ENCODE data around the gene MXD4.

Gene MXD4

GRCh38 chr4:2274320-2275043 is 12.6 kb upstream of the MXD4 start:
- no peak for DNase-seq

GRCh38 chr4:2273657-2274319 is 11.9 kb upstream of the MXD4 start:
- no peak for DNase-seq

- DNase-seq = no peak
These were observed 11.3 kb upstream of the MXD4 start for GRCh38 chr4:2273221-2273620.

- DNase-seq = no peak
These were observed 10.9 kb upstream of the MXD4 start for GRCh38 chr4:2272828-2273120.

GRCh38 chr4:2272026-2272827 is 10.3 kb upstream of the MXD4 start:
- DNase-seq = no peak

- no peak for DNase-seq
These were observed 9.5 kb upstream of the MXD4 start for GRCh38 chr4:2271279-2272025.

GRCh38 chr4:2270341-2271165 is 8.6 kb upstream of the MXD4 start:
- no peak for DNase-seq

- no peak for DNase-seq
These were observed 7.8 kb upstream of the MXD4 start for GRCh38 chr4:2269618-2270163.

- no peak for DNase-seq
These were observed 7.3 kb upstream of the MXD4 start for GRCh38 chr4:2269206-2269531.

GRCh38 chr4:2268357-2269205 is 6.7 kb upstream of the MXD4 start:
- DNase-seq = no peak

- DNase-seq = no peak
These were observed 5.9 kb upstream of the MXD4 start for GRCh38 chr4:2267841-2268240.

GRCh38 chr4:2267320-2267811 is 5.5 kb upstream of the MXD4 start:
- no peak for DNase-seq

- no peak for DNase-seq
These were observed 4.9 kb upstream of the MXD4 start for GRCh38 chr4:2266821-2267220.

GRCh38 chr4:2266181-2266580 is 4.3 kb upstream of the MXD4 start:
- DNase-seq = no peak

GRCh38 chr4:2265113-2266110 is 3.5 kb upstream of the MXD4 start:
- no peak for DNase-seq

GRCh38 chr4:2264481-2265041 is 2.7 kb upstream of the MXD4 start:
- no peak for DNase-seq

- no peak for DNase-seq
These were observed 2.0 kb upstream of the MXD4 start for GRCh38 chr4:2263926-2264321.

- DNase-seq = no peak
These were observed 988 bp upstream of the MXD4 start for GRCh38 chr4:2262944-2263250.

GRCh38 chr4:2262145-2262943 is 435 bp upstream of the MXD4 start:
- DNase-seq = peak; percentile 96 to 97

All from stimulated activated CD4-positive, alpha-beta T cell treated with anti-CD3 and anti-CD28 coated beads, Interleukin-2, amount 100 ng/mL, for 24 hours (primary cell).